Kidney epithelial cell (primary cell): ENCODE measurements around the gene OR51E2. TPM values are rescaled to one million over a fixed set of nuclear protein-coding genes. Genes with fewer than 3 reads are reported as not detected.

Experiments used
- DNase-seq: peaks from one replicate; pipeline ENCODE4 v3.0.0-alpha.2; 2010; ENCODE audit warnings: low read depth
- H3K27me3 ChIP-seq: 2 replicates; pipeline ENCODE4 v1.6.0; 2011; ENCODE audit warnings: low read length; ENCODE audit not compliant: control insufficient read depth, insufficient read depth
- H3K36me3 ChIP-seq: 2 replicates; pipeline ENCODE4 v1.5.1; 2011; ENCODE audit warnings: low read length; ENCODE audit not compliant: control insufficient read depth, insufficient read depth
- H3K4me3 ChIP-seq: 2 replicates; pipeline ENCODE4 v1.5.1; 2011; ENCODE audit warnings: low read depth, mild to moderate bottlenecking, control low read depth, low read length
- CTCF ChIP-seq: IDR thresholded peaks from 2 replicates; pipeline ENCODE4 v1.5.1; 2011; ENCODE audit warnings: mild to moderate bottlenecking, moderate library complexity, low read length, control low read depth, inconsistent platforms; ENCODE audit not compliant: insufficient read depth, poor library complexity, severe bottlenecking
- total RNA-seq: library from RNA; depleted of rRNA; stranded (reverse); fragments of >200 nt; gene quantifications from 2 replicates; pipeline ENCODE4 v1.2.3, GENCODE V29; 2015

OR51E2 gene
- total RNA-seq, 1 donor from 2014 or later, result not detected

GRCh38 chr11:4672470-4672869, 25.2 kb downstream of the OR51E2 start:
- TF ChIP-seq CTCF, result no peak
- H3K27me3 ChIP-seq, result no peaks in the 10 kb centered on the region
- no peak overlapping the region for H3K4me3 ChIP-seq
- no peaks in the 10 kb centered on the region for H3K36me3 ChIP-seq
- DNase-seq, result no peak

DNA sequence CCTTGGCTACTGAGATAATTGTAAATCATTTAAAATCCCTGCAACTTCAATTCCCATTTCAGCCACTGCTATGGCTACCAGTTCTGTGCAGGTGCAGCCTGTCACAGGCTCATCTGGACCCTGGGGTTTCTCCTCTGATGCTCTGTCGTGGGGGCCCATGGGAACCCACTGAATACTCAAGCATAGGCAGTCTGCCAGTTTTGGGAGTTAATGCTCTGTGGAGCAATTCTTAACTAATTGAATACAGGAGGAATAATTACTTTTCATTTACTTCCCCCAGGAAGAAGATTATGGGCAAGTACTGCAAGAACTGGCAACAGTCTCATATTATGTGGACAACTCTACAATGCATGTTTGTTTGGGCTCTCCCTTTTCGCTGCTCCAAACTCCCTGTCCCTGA, 25.9 kb downstream of the OR51E2 start:
- TF ChIP-seq CTCF, result no peak
- no peaks in the 10 kb centered on the region for H3K36me3 ChIP-seq

GRCh38 chr11:4665424-4665823, 32.2 kb downstream of the OR51E2 start:
- no peak for DNase-seq
- Histone ChIP-seq H3K4me3 (no peak overlapping the region), H3K27me3 (no peaks in the 10 kb centered on the region), H3K36me3 (no peaks in the 10 kb centered on the region)
- no peak for TF ChIP-seq CTCF

More for the DNA sequence above, 25.9 kb downstream of the OR51E2 start:
- Histone ChIP-seq H3K27me3 (no peaks in the 10 kb centered on the region), H3K4me3 (no peak overlapping the region)
- DNase-seq, result no peak

DNA sequence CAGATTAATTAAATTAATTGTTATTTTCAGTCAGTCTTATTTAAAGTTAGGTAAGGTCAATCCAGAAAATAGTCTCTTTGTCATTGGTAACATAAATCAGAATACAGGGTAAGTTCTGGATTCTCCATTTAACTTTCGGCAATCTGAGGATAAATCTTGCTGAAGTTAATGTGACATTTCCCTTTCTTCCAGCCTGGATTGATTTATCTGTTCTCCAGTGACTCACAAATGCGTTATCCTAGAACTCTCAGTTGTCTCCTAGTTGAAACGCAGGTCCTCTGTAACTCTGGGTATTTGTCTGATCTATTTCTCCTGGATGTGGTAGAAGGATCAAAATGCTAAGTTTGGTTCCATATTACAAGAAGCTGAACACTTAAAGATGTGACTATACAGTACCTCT, 32.9 kb downstream of the OR51E2 start:
- Histone ChIP-seq H3K4me3 (no peak overlapping the region), H3K27me3 (no peaks in the 10 kb centered on the region), H3K36me3 (no peaks in the 10 kb centered on the region)
- DNase-seq, result no peak
- no peak for TF ChIP-seq CTCF

DNA sequence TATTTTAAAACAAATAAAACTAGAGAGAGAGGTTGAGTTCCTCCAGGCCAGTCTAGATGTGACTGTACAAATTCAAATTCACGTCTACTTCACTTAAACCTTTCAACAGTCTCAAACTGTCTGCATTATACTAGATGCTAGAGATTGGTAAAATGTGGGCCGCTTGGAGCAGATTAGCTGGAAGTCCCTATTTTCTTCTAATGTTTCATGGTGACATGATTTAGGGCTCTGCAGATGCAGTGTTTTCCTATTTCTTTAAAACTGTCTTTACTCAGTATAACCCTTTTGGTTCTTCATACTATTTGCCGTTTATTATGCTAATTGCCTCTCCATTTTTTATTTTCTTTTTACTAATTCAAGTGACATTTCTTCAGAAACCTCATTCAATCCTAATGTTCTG, 33.5 kb downstream of the OR51E2 start:
- TF ChIP-seq CTCF, result no peak
- no peaks in the 10 kb centered on the region for H3K36me3 ChIP-seq
- H3K4me3 ChIP-seq, result no peak overlapping the region
- no peaks in the 10 kb centered on the region for H3K27me3 ChIP-seq
- DNase-seq, result no peak

DNA sequence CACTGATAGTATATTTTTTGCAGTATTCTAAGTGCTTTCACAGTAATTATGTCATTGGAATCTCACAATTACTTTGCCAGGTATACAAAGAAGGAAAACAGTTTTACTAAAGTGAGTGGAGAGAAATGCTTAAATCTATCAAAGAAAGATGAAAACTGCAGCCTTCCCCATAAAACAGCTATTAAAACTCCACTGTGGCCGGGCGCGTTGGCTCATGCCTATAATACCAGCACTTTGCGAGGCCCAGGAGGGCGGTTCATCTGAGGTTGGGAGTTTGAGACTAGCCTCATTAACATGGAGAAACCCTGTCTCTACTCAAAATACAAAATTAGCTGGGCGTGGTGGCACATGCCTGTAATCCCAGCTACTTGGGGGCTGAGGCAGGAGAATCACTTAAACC, 34.8 kb downstream of the OR51E2 start:
- no peak for TF ChIP-seq CTCF
- H3K4me3 ChIP-seq, result no peak overlapping the region
- DNase-seq, result no peak

More for the DNA sequence above, 34.8 kb downstream of the OR51E2 start:
- H3K27me3 ChIP-seq, result no peaks in the 10 kb centered on the region
- no peaks in the 10 kb centered on the region for H3K36me3 ChIP-seq
